Astrocyte of the cerebellum (primary cell): ENCODE results near the gene TLN1.

ENCODE experiments used
- DNase-seq: peaks from one replicate; pipeline ENCODE4 v3.0.0-alpha.2; 2011; ENCODE audit warnings: low read depth
- H3K4me3 ChIP-seq: 2 replicates; pipeline ENCODE4 v1.5.1; 2011; ENCODE audit warnings: mild to moderate bottlenecking, low read depth, low read length, moderate library complexity
- in situ Hi-C: cut with HindIII; loops from 2 replicates; pipeline ENCODE4 v1.10.0; 2017; ENCODE audit warnings: low sequenced_read_pairs
- TF ChIP-seq, protein P1 (sequence below): IDR thresholded peaks from 2 replicates; pipeline ENCODE4 v1.5.1; 2012; ENCODE audit warnings: low read length, low read depth, moderate library complexity, mild to moderate bottlenecking; ENCODE audit errors: missing control alignments

The TLN1 gene

DNA sequence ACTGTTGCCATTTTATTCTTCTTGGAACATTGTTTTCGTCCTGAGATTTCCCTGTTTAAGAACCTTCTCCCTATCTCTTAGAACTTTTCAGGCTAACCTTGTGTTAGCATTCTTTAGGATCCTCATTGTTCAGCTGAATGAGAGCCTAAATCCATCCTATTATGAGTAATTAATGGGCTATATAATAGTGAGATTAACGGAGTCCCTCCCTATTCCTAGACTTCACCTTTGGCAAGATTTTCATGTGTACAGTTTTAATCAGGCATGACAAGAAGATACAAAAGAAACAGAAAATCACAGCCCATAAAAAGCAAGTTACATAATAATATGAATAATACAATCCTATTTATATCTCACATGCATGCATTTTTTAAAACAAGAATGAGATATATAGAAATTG, 31.2 kb upstream of the TLN1 start:
- in situ Hi-C loops, result loop anchor here (25.0 kb wide), 1 partner anchor 124 kb away; no protein-coding TSS in a partner anchor
- no peak for DNase-seq
- no peak overlapping the region for H3K4me3 ChIP-seq
- TF ChIP-seq, protein P1, sequence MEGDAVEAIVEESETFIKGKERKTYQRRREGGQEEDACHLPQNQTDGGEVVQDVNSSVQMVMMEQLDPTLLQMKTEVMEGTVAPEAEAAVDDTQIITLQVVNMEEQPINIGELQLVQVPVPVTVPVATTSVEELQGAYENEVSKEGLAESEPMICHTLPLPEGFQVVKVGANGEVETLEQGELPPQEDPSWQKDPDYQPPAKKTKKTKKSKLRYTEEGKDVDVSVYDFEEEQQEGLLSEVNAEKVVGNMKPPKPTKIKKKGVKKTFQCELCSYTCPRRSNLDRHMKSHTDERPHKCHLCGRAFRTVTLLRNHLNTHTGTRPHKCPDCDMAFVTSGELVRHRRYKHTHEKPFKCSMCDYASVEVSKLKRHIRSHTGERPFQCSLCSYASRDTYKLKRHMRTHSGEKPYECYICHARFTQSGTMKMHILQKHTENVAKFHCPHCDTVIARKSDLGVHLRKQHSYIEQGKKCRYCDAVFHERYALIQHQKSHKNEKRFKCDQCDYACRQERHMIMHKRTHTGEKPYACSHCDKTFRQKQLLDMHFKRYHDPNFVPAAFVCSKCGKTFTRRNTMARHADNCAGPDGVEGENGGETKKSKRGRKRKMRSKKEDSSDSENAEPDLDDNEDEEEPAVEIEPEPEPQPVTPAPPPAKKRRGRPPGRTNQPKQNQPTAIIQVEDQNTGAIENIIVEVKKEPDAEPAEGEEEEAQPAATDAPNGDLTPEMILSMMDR, result no peak

DNA sequence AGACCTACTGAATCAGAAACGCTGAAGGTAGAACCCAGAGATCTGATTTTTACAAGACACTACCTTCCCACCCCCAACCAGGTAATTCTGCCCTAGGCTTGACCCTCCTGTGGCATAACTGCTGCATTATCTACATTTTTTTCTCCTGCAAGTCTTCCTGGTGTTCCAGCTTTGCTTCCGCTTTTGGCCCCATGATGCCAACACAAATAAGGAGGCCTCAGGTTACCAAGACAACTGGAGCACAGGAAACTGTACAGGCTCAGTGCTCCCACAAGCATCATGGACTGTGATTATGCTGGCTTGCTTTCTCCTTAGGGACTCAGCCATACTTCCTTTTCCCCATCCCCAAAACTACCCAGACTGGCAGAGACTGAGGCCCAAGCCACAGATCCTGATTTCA, 28.7 kb upstream of the TLN1 start:
- no peak overlapping the region for H3K4me3 ChIP-seq
- TF ChIP-seq, protein P1, result no peak
- DNase-seq, result peak; percentile 50
- in situ Hi-C loops, result loop anchor here (25.0 kb wide), 1 partner anchor 127 kb away; no protein-coding TSS in a partner anchor

DNA sequence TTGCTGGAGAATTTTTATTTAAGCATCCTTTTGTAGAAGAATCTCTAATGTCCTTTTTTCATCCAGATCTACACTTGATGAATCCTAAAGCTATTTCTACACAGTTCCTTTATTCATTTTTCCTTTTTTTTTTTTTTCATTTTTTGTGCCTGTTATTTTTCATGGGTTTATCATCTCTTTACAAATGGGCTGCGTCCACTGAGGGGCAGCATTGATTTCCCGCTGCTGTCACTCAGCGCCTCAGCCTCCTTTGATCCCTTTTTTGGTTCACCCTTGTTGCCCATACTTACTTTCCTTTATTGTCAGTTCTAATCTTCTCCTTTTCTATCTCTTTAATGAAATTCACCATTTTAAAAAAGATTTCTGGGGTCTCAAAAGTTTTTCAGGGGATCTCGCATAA, 27.8 kb upstream of the TLN1 start:
- H3K4me3 ChIP-seq, result no peak overlapping the region
- TF ChIP-seq, protein P1, result no peak
- in situ Hi-C loops, result loop anchor here (25.0 kb wide), 1 partner anchor 128 kb away; no protein-coding TSS in a partner anchor
- no peak for DNase-seq

DNA sequence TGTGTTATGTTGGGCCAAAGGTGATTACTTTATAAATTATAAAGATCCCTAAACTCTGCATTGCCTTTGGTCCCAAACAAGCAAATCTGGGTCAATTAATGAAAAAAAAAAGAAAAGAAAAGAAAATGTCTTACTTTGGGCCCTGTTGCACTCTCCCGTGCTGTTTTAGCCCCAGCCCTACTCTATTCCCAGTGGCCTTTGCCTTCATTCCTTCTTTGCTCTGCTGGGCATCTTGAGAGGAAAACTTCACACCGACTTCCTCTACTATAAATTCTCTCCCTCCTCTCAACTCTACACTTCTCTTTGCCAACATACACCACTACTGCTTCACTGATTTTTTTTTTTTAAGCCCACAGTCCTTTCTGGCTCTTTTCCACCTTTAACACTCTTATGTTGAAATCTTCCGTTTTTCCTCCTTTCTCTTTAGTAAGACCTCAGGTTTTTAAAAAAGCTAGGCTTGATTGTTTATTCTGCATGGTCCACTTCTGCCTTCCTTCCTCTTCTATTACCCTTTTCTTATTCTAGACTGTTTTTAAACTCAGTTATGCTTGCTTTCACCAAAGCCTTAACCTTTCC, 26.6 kb upstream of the TLN1 start:
- in situ Hi-C loops, result loop anchor here (25.0 kb wide), 1 partner anchor 129 kb away; no protein-coding TSS in a partner anchor
- TF ChIP-seq, protein P1, result no peak
- no peak overlapping the region for H3K4me3 ChIP-seq
- no peak for DNase-seq

DNA sequence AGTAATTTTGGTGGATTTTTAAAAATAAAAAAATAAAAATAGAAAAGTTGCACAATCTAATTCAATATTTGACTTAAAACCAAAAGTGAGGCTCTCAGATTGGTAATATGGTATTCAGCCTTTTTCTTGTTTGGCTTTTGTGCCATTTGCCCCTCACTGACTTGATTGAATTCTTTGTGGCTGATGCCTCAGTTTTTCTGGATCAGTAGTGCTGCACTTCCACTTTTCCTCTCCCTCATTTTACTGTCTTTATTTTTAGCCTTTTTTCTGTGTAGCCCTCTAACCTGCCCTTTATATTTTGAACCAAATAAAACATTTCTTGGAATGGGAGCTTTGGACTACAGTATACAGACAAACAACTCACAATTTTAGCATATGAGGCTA, 25.9 kb upstream of the TLN1 start:
- DNase-seq, result no peak
- no peak overlapping the region for H3K4me3 ChIP-seq
- in situ Hi-C loops, result loop anchor here (25.0 kb wide), 1 partner anchor 129 kb away; no protein-coding TSS in a partner anchor
- TF ChIP-seq, protein P1, result no peak

DNA sequence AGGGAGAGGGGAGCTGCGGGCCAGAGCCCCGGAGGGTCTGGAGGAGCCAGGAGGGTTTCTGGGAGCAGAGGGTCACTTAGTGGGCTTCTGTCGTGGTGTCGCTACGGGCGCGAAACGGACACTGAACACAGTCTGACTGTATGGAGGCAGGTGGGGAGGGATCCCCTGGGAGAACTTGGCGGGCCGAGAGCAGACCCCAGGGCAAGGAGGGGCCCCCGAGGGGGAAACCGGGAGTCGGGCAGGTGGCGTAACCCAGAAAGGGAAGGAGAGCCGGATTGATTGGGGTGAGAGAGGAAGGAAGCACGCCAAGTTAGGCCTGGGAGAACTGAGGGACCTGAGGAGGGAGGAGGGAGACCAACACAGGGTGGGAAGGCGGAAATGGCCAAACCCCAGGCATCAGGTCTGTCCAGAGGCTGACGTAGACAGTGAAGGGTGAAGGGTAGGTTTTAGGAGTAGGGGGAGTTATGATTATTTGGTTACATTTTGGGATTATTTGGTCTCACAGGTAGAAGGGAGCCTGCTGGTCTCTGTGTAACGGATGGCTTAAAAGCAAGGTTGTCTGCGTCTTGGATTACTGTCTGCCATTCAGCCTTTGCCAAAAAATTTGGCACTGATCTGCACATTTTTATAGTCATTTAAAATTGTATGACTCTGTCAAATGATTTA, 25.4 kb upstream of the TLN1 start:
- in situ Hi-C loops, result loop anchor here (25.0 kb wide), 1 partner anchor 130 kb away; no protein-coding TSS in a partner anchor
- TF ChIP-seq, protein P1, result no peak
- peak overlapping the region; percentile 40 for H3K4me3 ChIP-seq
- no peak for DNase-seq
